Measurements from ENCODE around the gene ONECUT3.
"Not testable (repeated sequence)": the region's sequence is repeated elsewhere in the genome, so short reads cannot be mapped to it uniquely, and the experiment has no call there.

Gene ONECUT3

DNA sequence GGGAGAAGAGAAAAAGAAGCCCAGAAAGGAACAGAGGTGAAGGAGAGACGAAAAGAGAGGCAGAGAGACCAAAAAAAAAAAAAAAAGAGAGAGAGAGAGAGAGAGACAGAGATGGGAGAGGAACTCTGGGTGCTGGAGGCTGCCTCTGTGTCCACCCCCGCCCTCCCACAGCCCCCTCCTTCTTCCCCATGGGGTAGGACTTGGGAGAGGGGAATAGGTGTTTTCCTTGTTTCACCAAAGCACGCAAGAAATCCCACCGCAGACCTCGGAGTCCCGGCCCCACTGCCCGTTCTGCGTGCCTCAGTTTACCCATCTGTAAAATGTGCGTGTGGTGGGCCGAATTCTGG lies 4.9 kb downstream of the ONECUT3 start:
- Mint-ChIP-seq H3K27ac (no peak overlapping the region), H3K9me3 (no peaks in the 10 kb centered on the region), H3K27me3 (peaks cover 89% of the 10 kb centered on the region), H3K4me3 (no peak overlapping the region), H3K4me1 (peaks cover 17% of the 10 kb centered on the region)
- DNase-seq: no peak
- no peak for ATAC-seq

- Mint-ChIP-seq H3K27me3 (peaks cover 98% of the 10 kb centered on the region), H3K27ac (no peak overlapping the region), H3K4me3 (no peak overlapping the region), H3K9me3 (no peaks in the 10 kb centered on the region), H3K4me1 (peaks cover 23% of the 10 kb centered on the region)
- DNase-seq: no peak
- ATAC-seq: no peak
These were observed 5.9 kb downstream of the ONECUT3 start for GRCh38 chr19:1758959-1759903.

GRCh38 chr19:1760020-1760419 lies 6.7 kb downstream of the ONECUT3 start:
- no peak for DNase-seq
- H3K27me3 Mint-ChIP-seq: peaks cover 100% of the 10 kb centered on the region
- no peak for ATAC-seq
- H3K4me3 Mint-ChIP-seq: no peak overlapping the region
- H3K4me1 Mint-ChIP-seq: peaks cover 23% of the 10 kb centered on the region
- no peaks in the 10 kb centered on the region for H3K9me3 Mint-ChIP-seq
- no peak overlapping the region for H3K27ac Mint-ChIP-seq

GRCh38 chr19:1760786-1761527 lies 7.7 kb downstream of the ONECUT3 start:
- Mint-ChIP-seq H3K27me3 (peaks cover 100% of the 10 kb centered on the region), H3K4me1 (peaks cover 16% of the 10 kb centered on the region)
- H3K4me3 Mint-ChIP-seq, DNase-seq, H3K9me3 Mint-ChIP-seq, H3K27ac Mint-ChIP-seq, ATAC-seq: not testable (repeated sequence)

DNA sequence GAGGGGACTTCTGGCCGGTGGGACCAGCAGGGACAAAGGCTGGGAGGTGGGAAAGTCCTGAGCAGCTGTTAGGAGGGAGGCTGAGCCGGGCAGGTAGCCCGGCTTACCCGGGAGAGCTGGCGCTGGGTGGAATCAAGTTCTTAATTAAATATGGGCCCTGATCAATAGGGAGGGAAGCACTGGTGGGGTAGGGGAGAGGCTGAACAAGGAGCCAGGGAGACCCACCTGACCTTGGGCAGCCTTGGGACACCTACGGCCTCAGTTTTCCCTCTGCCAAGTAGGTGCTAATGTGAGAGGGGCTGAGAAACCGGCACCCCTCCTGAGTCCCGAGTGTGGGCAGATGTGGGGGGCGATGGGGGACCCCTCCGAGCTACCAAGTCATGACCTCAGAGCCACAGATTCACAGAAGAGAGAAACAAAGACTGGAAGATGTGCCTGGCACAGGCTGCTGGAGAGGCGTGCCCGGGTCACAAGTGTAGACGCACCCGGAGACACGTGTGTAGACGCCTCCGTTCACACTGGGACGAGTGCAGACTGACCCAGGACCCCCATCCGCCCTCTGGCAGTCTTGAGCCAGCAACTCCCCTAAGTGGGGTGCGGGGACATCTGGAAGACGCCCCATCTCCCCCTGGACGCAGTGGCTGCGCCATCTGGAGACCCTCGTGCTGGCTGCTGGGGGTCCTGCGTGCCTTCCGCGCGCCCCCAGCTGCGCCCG lies 8.4 kb downstream of the ONECUT3 start:
- H3K27me3 Mint-ChIP-seq: peaks cover 100% of the 10 kb centered on the region
- DNase-seq (no peak), ATAC-seq (no peak)
- H3K4me1 Mint-ChIP-seq: peaks cover 18% of the 10 kb centered on the region
- H3K9me3 Mint-ChIP-seq: no peaks in the 10 kb centered on the region
- H3K27ac Mint-ChIP-seq: peak overlapping the region in 1 of 2 donors; percentile 87
- H3K4me3 Mint-ChIP-seq: no peak overlapping the region

- Mint-ChIP-seq H3K27me3 (peaks cover 100% of the 10 kb centered on the region), H3K9me3 (no peaks in the 10 kb centered on the region), H3K4me3 (no peak overlapping the region), H3K4me1 (peaks cover 15% of the 10 kb centered on the region), H3K27ac (no peak overlapping the region)
- DNase-seq (no peak), ATAC-seq (no peak)
These were observed 9.2 kb downstream of the ONECUT3 start for GRCh38 chr19:1762243-1763117.

DNA sequence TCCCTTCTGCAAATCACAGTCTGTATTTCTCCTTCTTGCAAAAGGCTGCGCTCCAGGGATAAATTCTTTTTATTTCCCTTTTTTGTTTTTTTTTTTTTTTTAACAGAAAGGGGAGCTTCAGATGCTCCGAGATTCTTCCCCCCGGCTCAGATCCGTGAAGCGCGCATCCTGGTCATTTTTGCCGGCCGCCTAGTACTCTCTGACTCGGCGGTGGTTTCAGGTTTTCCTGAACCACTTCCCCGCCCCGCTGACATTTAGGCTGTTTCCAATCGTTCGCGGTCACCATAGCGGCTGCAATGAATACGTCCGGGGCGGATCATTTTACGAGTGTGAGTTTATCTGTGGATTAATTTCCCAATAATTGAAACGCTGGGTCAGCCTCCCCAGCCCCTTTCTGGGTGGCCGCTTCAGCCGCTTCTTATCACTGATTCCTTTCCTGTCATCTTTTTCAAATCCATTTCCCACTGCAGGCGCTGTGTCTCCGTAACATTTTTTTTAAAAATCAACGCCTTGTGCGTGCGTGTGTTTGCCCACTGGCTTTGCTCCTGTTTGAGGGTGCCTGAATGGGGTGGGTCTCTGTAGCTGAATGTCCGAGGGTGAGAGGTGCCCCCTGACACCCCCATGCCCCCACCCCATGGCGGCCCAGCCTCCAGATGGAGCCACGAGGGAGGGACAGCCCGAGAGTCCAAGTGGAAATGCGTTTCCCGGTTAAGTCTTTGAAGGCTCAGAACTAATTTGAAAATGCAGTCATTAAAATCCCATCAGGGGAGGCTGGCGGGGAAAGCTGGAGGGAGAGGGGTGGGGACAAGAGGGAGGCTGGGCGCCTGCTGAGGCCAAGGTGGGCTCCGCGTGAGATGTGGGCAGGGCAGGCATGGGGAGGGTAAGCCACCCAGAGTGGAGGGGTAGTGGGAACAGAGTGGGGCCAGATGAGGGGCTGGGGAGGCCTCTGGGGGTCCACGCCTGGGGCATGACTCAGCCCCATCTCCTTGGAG lies 10.6 kb downstream of the ONECUT3 start:
- Mint-ChIP-seq H3K9me3 (no peaks in the 10 kb centered on the region), H3K4me3 (no peak overlapping the region), H3K4me1 (peaks cover 23% of the 10 kb centered on the region), H3K27me3 (peaks cover 100% of the 10 kb centered on the region), H3K27ac (no peak overlapping the region)
- no peak for ATAC-seq
- no peak for DNase-seq

DNA sequence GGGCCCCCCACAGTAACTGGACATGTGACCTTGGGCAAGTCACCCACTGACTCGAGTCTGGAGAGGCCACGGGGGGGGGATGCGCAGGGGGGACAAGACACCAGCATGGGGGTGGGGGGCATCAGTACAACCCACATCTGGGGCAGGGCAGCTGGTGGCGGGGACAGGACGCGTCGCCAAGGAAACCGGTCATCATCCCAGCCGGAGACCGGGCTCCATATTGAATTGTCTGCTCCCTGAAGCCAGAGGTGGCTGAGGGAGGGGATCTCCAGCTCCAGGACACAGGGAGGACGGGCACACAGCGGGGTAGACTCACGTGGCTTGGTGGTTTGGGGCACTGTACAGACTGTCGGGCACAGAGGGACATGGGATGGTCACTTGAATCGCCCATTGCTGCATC lies 11.4 kb downstream of the ONECUT3 start:
- Mint-ChIP-seq H3K27me3 (peaks cover 100% of the 10 kb centered on the region), H3K9me3 (no peaks in the 10 kb centered on the region), H3K4me1 (peaks cover 23% of the 10 kb centered on the region), H3K4me3 (no peak overlapping the region), H3K27ac (no peak overlapping the region)
- no peak for ATAC-seq
- DNase-seq: no peak

DNA sequence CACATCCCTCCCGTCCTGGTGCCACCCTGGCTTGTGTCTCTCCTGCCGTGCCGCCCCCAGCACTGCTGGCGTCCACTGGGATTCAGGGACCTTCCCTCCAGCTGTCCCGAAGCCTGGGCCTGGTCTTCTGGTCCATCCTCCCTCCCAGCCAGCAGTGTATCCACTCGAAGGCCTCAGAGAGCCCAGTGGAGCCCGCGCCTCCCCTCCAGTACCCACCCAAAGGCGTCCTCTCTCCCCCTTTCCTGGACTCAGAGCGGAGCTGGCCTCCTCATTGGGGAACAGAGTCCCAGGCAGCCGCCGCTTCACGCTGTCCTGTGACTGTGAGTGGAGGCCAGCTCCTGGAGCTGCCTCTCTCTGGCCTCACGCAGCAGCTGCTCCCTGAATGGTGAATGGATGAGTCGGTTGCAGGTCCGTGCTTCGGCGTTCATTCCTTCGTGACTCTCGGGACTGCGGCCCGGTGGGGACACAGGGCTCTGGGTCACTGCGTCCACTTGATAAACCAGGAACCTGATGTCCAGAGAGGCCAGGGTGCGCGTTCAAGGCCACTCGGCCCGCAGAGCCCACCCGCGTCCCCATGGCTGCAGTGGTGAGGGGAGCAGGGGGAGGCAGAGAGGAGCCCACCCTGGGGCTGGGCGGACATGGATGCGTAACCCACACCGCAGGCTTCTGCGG lies 12.1 kb downstream of the ONECUT3 start:
- peaks cover 100% of the 10 kb centered on the region for H3K27me3 Mint-ChIP-seq

GRCh38 chr19:1765904-1766799 lies 12.8 kb downstream of the ONECUT3 start:
- no peak for DNase-seq
- Mint-ChIP-seq H3K9me3 (peaks cover 8 to 12% of the 10 kb centered on the region in 2 donors), H3K27ac (no peak overlapping the region), H3K27me3 (peaks cover 100% of the 10 kb centered on the region), H3K4me1 (peaks cover 23% of the 10 kb centered on the region), H3K4me3 (no peak overlapping the region)
- ATAC-seq: peak; percentile 31

More for the DNA sequence above, 12.1 kb downstream of the ONECUT3 start:
- Mint-ChIP-seq H3K4me3 (no peak overlapping the region), H3K9me3 (peaks cover 3 to 4% of the 10 kb centered on the region in 2 donors), H3K27ac (peak overlapping the region in 1 of 2 donors; percentile 67), H3K4me1 (peaks cover 23% of the 10 kb centered on the region)
- no peak for ATAC-seq
- DNase-seq: no peak

DNA sequence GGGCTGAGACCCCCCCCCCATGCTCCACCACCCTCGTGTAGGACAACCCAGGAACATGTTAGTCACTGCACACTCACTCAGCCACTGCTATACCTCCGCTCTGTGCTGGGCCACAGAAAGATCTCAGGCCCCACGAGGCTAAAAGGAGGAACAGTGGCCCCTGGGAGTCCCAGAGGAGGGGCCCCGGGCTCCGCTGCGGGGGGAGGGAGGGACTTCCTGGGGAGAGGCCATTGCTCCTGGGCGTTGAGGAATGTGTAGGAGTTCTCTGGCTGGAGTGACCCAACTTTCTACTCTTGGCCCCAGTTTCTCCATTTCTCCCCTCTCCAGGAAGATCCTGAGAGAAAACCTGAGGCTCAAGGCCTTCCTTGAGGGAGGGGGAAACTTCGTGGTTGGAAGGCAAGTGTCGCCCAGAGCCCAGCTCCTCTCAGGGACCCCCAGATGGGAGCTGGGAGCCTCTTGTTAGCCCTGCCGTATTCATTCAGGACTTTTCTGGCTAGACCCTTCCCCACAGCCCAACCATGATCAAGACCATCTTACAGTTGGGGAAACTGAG lies 13.6 kb downstream of the ONECUT3 start:
- peaks cover 23% of the 10 kb centered on the region for H3K4me1 Mint-ChIP-seq
- DNase-seq (no peak), ATAC-seq (no peak)
- peaks cover 100% of the 10 kb centered on the region for H3K27me3 Mint-ChIP-seq
- no peak overlapping the region for H3K27ac Mint-ChIP-seq
- H3K9me3 Mint-ChIP-seq: peaks cover 8 to 16% of the 10 kb centered on the region in 2 donors
- no peak overlapping the region for H3K4me3 Mint-ChIP-seq

GRCh38 chr19:1767464-1767933 lies 14.2 kb downstream of the ONECUT3 start:
- Mint-ChIP-seq H3K4me1 (peaks cover 23% of the 10 kb centered on the region), H3K27me3 (peaks cover 99% of the 10 kb centered on the region), H3K9me3 (peaks cover 8 to 16% of the 10 kb centered on the region in 2 donors), H3K27ac (peak overlapping the region in 1 of 2 donors; percentile 69), H3K4me3 (no peak overlapping the region)
- ATAC-seq (peak; percentile 62), DNase-seq (peak; percentile 47 to 64)

Measured in stimulated activated naive CD8-positive, alpha-beta T cell treated with anti-CD3 and anti-CD28 coated beads, Interleukin-15, amount 100 ng/mL, for 72 hours (primary cell).